ENCODE measurements around the gene CDH20.

Gene CDH20

GRCh38 chr18:61394983-61395382 is 61.8 kb downstream of the CDH20 start:
- in situ Hi-C loops (cut with HindIII; ENCODE audit: low pct_ligation_motif_present, low sequenced_read_pairs): no loop called here
- TF ChIP-seq, protein P1, sequence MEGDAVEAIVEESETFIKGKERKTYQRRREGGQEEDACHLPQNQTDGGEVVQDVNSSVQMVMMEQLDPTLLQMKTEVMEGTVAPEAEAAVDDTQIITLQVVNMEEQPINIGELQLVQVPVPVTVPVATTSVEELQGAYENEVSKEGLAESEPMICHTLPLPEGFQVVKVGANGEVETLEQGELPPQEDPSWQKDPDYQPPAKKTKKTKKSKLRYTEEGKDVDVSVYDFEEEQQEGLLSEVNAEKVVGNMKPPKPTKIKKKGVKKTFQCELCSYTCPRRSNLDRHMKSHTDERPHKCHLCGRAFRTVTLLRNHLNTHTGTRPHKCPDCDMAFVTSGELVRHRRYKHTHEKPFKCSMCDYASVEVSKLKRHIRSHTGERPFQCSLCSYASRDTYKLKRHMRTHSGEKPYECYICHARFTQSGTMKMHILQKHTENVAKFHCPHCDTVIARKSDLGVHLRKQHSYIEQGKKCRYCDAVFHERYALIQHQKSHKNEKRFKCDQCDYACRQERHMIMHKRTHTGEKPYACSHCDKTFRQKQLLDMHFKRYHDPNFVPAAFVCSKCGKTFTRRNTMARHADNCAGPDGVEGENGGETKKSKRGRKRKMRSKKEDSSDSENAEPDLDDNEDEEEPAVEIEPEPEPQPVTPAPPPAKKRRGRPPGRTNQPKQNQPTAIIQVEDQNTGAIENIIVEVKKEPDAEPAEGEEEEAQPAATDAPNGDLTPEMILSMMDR (IDR thresholded peaks at IDR 0.05; ENCODE audit: low read depth, low read length, missing control alignments): no peak
- peak; percentile 11 for DNase-seq
- Histone ChIP-seq H3K36me3 (replicated peaks) (no peaks in the 10 kb centered on the region), H3K27me3 (replicated peaks) (no peaks in the 10 kb centered on the region), H3K4me3 (ENCODE audit: low read depth, low read length) (no peak overlapping the region), H3K27ac (no peak overlapping the region)

- no peak overlapping the region for H3K4me3 ChIP-seq (ENCODE audit: low read depth, low read length)
- in situ Hi-C loops (cut with HindIII; ENCODE audit: low pct_ligation_motif_present, low sequenced_read_pairs): no loop called here
- no peaks in the 10 kb centered on the region for H3K36me3 ChIP-seq (replicated peaks)
- TF ChIP-seq, protein P1 (IDR thresholded peaks at IDR 0.05; ENCODE audit: low read depth, low read length, missing control alignments): no peak
- DNase-seq: no peak
- H3K27ac ChIP-seq: no peak overlapping the region
- H3K27me3 ChIP-seq (replicated peaks): no peaks in the 10 kb centered on the region
Observed at GRCh38 chr18:61397222-61397621, 64.0 kb downstream of the CDH20 start.

DNA sequence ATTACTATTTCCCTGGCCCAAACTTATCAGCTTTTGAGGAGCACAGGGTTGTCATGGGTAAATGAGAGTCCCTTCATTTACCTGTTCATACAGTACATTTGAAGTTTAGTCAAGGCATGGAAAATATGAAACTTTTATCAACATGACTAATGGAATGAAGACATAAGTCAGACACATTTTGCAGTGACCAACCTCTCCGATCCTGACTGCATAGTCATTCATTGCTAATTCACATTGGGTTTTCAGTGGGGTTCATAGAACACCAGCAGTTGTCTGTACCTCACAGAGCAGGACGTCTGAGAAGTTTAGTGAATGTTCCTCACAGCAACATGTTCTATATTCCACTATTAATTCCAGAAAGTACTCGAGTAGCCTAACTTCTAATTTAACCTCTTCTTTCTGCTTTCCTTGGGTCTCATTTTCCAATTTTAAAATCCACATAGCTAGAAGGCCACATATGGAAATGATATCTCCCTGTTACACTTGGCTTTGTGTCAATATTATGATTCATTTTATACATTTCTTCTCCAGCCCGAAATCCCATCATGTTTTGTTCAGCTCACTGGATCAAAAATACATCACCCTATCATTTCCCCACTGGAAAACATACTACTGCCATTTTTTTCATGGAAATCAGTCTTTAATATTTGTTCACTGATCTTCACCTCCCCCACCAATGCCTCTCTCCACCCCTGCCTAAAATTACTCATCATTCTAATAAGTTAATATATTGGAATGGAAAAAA is 65.9 kb downstream of the CDH20 start:
- peak overlapping the region; percentile 79 for H3K27ac ChIP-seq
- TF ChIP-seq, protein P1 (IDR thresholded peaks at IDR 0.05; ENCODE audit: low read depth, low read length, missing control alignments): no peak
- H3K4me3 ChIP-seq (ENCODE audit: low read depth, low read length): no peak overlapping the region
- in situ Hi-C loops (cut with HindIII; ENCODE audit: low pct_ligation_motif_present, low sequenced_read_pairs): no loop called here
- DNase-seq: peak; percentile 81
- no peaks in the 10 kb centered on the region for H3K36me3 ChIP-seq (replicated peaks)
- no peaks in the 10 kb centered on the region for H3K27me3 ChIP-seq (replicated peaks)

- TF ChIP-seq, protein P1 (IDR thresholded peaks at IDR 0.05; ENCODE audit: low read depth, low read length, missing control alignments): no peak
- Histone ChIP-seq H3K27ac (peak overlapping the region; percentile 79), H3K27me3 (replicated peaks) (no peaks in the 10 kb centered on the region), H3K36me3 (replicated peaks) (no peaks in the 10 kb centered on the region), H3K4me3 (ENCODE audit: low read depth, low read length) (no peak overlapping the region)
- DNase-seq: peak; percentile 22
- in situ Hi-C loops (cut with HindIII; ENCODE audit: low pct_ligation_motif_present, low sequenced_read_pairs): no loop called here
Observed at GRCh38 chr18:61400016-61400635, 66.9 kb downstream of the CDH20 start.

- TF ChIP-seq, protein P1 (IDR thresholded peaks at IDR 0.05; ENCODE audit: low read depth, low read length, missing control alignments): no peak
- Histone ChIP-seq H3K36me3 (replicated peaks) (no peaks in the 10 kb centered on the region), H3K27ac (peak overlapping the region; percentile 79), H3K4me3 (ENCODE audit: low read depth, low read length) (no peak overlapping the region), H3K27me3 (replicated peaks) (no peaks in the 10 kb centered on the region)
- peak; percentile 74 for DNase-seq
- in situ Hi-C loops (cut with HindIII; ENCODE audit: low pct_ligation_motif_present, low sequenced_read_pairs): no loop called here
Observed at GRCh38 chr18:61400716-61401115, 67.5 kb downstream of the CDH20 start.
